Left lobe of liver (tissue), 2 donors: ENCODE results near the gene APH1A. TPM values are rescaled to one million over a fixed set of nuclear protein-coding genes. Genes with fewer than 3 reads are reported as not detected.
"Not testable (repeated sequence)": the region's sequence is repeated elsewhere in the genome, so short reads cannot be mapped to it uniquely, and the experiment has no call there.

Experiments
- ATAC-seq: fragments of 200-7000 bp; cut with Tn5 transposase; one replicate; pipeline ENCODE4 v1.9.1; 2020; ENCODE audit warnings: mild to moderate bottlenecking, moderate library complexity
- DNase-seq: peaks from one replicate; pipeline ENCODE4 v3.0.0-alpha.2; 2020; ENCODE audit warnings: low spot score
- total RNA-seq: library from RNA; stranded (reverse); gene quantifications from one replicate; pipeline ENCODE4 v1.2.1, GENCODE V29; 2021
- donor health status: DM: no; HTN: no; CAD: no; lungs with moderate emphysema.
- donor health status: DM: no; HTN: yes; CAD: no.

Gene APH1A
- total RNA-seq, 1 donor from 2014 or later, result 88.5 TPM

GRCh38 chr1:150234566-150235293, 34.1 kb downstream of the APH1A start:
- DNase-seq, result peak; percentile 83
- peak; percentile 61 for ATAC-seq

DNA sequence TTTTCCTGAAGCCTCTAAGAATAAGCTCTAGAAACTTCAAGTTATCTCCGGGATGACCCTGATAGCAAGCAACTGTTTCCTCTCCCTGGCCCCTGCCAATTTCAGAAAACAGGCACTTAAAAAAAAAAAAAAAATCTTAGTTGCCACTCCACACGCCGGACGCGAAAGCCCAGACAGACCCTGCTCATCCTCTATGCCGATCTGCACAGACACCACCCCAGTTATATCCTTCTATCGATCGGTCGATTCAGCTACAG, 34.6 kb downstream of the APH1A start:
- ATAC-seq (no peak), DNase-seq (no peak)

DNA sequence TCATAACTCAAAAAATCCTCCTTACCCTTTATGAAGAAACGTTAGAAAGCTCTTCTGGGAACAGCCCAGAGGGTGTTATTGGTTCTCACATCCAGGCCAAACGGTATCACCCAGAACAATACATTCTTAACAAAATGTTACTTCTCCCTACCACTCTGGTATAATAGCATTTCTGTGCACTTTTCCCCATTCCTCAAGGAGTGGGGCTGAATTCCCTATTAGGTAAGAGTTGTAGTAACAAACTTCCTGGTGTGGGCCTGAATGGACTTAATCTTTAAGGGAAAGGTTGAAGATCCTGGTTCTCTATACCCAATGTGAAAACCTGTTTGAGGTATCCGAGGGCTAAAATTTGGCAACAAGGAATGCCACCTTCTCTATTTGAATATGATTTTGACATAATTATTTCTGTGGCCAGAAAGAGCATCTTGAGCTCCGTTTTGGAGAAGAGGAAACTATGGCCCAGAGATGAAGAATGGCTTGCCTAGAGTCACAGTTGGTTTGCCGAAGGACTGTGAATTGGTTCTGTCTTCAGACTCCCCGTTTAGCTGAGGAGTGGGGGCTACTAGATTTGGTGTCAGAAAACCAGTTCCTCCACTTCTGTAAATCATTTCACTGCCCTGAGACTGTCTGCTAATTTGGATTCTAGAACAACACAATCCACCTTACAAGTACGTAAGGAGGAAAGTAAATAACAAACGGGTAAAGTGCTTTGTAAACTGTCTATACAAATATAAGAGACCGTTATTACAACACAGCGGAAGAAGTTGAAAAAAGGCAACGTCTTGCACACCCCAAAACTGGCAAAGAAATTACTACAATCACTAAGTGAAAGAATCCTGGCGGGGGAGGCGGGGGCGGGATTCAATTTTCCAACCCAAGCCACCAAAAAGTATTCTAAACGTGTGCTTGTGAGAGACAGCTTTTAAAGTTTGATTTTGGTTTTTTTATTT, 35.2 kb downstream of the APH1A start:
- DNase-seq (no peak), ATAC-seq (no peak)

DNA sequence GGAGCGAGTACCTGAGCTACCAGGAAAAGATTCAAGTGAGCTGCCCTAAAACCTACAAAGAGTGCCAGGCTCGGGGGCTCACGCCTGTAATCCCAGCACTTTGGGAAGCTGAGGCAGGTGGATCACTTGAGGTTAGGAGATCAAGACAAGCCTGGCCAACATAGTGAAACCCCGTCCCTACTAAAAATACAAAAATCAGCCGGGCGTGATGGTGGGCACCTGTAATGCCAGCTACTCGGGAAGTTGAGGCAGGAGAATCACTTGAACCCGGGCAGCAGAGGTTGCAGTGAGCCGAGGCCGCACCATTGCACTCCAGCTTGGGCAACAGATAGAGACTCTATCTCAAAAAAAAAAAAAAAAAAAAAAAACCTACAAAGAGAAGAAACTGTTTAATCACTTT, 35.9 kb downstream of the APH1A start:
- ATAC-seq, result not testable (repeated sequence)
- peak; percentile 35 for DNase-seq

DNA sequence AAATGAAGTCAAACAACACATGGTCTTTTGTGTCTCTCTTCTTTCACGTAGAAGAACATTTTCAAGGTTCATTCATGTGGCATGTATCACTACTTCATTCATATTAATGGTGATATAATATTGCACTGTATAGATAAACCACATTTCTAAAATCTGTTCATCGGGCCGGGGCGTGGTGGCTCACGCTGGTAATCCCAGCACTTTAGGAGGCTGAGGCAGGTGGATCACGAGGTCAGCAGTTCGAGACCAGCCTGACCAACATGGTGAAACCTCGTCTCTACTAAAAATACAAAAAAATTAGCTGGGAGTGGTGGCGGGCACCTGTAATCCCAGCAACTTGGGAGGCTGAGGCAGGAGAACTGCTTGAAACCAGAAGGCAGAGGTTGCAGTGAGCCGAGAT, 40.6 kb downstream of the APH1A start:
- not testable (repeated sequence) for ATAC-seq
- DNase-seq, result peak; percentile 31

DNA sequence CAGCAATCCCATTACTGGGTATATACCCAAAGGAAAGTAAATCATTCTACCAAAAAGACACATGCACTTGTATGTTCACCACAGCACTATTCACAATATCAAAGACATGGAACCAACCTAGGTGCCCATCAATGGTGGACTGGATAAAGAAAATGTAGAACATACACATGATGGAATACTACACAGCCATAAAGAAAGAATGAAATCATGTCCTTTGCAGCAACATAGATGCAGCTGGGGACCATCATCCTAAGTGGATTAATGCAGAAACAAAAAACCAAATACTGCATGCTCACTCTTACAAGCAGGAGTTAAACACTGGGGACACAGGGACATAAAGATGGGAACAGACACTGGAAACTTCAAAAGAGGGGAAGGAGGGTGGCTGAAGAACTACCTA, 41.6 kb downstream of the APH1A start:
- ATAC-seq (no peak), DNase-seq (no peak)

- ATAC-seq (no peak), DNase-seq (no peak)
Measured at GRCh38 chr1:150226486-150226885, 42.3 kb downstream of the APH1A start.

GRCh38 chr1:150225546-150225945, 43.3 kb downstream of the APH1A start:
- ATAC-seq (no peak), DNase-seq (no peak)

- ATAC-seq (no peak), DNase-seq (no peak)
Measured at GRCh38 chr1:150224983-150225382, 43.8 kb downstream of the APH1A start.

- no peak for DNase-seq
- ATAC-seq, result peak; percentile 49
Measured at GRCh38 chr1:150221552-150221951, 47.3 kb downstream of the APH1A start.

- not testable (repeated sequence) for DNase-seq, ATAC-seq
Measured at GRCh38 chr1:150215855-150216254, 53.0 kb downstream of the APH1A start.

Other genes with a start within 250 kb of the APH1A start
- 12.3 TPM for gene VPS45, start 201.2 kb downstream of the APH1A start, total RNA-seq
- gene PLEKHO1, start 119.1 kb downstream of the APH1A start, total RNA-seq, result 3.8 TPM
- gene ANP32E, start 32.9 kb downstream of the APH1A start, total RNA-seq, result 12.9 TPM
- 5.6 TPM for gene CA14, start 11.2 kb downstream of the APH1A start, total RNA-seq
- 3.0 TPM for gene C1orf54, start 3.8 kb upstream of the APH1A start, total RNA-seq
- 5.3 TPM for gene CIART, start 13.5 kb upstream of the APH1A start, total RNA-seq
- 27.0 TPM for gene MRPS21, start 24.8 kb upstream of the APH1A start, total RNA-seq
- gene PRPF3, start 52.5 kb upstream of the APH1A start, total RNA-seq, result 21.3 TPM
- 12.8 TPM for gene RPRD2, start 95.1 kb upstream of the APH1A start, total RNA-seq
- 22.7 TPM for gene TARS2, start 218.4 kb upstream of the APH1A start, total RNA-seq
- 15.3 TPM for gene ECM1, start 239.1 kb upstream of the APH1A start, total RNA-seq
- gene FALEC, start 246.7 kb upstream of the APH1A start, total RNA-seq, result 0.35 TPM